GM18526 (cell line): ENCODE measurements around the gene RER1.

Experiments
- POLR2A ChIP-seq: IDR thresholded peaks from 3 replicates; pipeline ENCODE4 v1.6.1; 2011; ENCODE audit not compliant: insufficient read length; ENCODE audit errors: extremely low read depth

Gene RER1

DNA sequence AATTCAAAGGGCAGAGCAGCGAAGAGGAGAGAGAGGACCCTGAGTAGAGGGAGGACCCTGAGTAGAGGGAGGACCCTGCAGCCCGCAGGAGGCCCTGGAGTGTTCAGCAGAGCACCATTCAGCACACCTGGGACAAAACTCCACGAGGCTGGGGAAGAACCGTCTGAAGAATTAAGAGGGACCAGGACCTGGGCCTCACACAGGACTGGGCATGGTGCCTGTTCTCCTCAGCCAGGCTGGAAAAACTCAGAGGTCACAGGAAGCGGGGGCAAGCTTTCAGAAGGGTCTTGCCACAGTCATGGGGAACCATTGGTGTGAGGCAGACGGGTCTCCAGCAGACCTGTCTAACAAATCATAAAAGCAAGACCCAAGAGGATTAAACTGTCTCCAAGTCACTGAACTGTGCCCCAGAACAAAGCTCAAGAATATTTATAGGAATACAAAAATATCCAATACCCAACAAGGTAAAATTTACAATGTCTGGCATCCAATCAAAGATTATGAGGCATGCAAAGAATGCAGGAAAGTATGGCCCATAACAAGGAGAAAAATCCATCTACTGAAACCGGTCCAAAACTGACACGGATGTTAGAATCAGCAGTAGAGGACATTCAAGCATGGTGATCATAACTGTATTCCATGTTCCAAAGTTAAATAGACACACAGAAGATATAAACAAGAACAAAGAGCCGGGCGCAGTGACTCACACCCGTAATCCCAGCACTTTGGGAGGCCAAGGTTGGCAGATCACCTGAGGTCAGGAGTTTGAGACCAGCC, 30.9 kb upstream of the RER1 start:
- no peak for TF ChIP-seq POLR2A

DNA sequence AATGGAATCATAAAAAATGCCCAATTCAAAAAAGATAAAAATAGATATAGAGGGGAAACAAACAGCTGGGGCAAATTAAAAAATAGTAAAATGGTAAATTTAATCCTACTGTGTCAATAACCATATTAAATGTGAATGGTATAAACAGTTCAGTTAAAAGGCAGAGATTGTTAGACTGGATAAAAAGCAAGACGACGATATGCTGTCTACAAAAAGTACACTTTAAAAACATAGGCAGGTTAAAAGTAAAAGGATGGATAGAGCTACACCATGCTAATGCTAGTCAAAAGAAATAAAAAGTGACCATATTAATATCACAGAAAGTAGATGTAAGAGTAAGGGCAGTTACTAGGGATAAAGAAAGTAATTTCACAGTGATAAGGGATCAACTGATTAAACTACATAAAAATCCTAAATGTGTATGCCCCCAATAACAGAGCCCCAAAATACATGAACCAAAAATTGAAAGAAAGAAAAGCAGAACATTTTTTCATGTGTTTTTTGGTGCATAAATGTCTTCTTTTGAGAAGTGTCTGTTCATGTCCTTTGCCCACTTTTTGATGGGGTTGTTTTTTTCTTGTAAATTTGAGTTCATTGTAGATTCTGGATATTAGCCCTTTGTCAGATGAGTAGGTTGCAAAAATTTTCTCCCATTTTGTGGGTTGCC, 27.7 kb upstream of the RER1 start:
- no peak for TF ChIP-seq POLR2A

DNA sequence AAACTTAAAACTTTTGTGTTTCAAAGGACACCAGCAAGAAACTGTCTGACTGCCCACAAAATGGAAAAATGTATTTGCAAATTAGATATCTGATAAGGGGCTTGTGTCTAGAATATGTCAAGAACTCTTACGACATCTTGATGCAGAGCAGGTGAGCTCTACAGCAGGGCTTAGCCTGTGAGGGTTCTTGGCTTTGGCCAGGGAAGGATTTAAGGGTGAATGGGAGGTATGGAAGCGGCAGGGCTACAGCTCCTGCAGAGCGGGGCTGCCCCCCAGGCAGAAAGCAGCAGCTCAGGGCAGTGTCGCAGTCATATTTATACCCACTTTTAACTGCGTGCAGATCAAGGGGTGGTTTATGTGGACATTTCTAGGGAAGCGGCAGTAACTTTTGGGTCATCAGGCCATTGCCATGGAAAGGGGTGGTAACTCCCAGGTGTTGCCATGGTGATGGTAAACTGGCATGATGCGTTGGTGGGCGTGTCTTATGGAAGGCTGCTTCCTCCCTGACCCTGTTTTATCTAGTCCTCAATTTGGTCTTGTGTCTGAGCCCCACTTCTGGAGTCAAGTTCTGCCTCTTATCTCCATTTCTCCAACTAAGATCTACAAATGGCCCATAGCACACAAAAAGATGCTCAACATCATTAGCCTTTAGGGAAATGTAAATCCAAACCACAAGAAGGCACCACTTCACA, 23.4 kb upstream of the RER1 start:
- no peak for TF ChIP-seq POLR2A

DNA sequence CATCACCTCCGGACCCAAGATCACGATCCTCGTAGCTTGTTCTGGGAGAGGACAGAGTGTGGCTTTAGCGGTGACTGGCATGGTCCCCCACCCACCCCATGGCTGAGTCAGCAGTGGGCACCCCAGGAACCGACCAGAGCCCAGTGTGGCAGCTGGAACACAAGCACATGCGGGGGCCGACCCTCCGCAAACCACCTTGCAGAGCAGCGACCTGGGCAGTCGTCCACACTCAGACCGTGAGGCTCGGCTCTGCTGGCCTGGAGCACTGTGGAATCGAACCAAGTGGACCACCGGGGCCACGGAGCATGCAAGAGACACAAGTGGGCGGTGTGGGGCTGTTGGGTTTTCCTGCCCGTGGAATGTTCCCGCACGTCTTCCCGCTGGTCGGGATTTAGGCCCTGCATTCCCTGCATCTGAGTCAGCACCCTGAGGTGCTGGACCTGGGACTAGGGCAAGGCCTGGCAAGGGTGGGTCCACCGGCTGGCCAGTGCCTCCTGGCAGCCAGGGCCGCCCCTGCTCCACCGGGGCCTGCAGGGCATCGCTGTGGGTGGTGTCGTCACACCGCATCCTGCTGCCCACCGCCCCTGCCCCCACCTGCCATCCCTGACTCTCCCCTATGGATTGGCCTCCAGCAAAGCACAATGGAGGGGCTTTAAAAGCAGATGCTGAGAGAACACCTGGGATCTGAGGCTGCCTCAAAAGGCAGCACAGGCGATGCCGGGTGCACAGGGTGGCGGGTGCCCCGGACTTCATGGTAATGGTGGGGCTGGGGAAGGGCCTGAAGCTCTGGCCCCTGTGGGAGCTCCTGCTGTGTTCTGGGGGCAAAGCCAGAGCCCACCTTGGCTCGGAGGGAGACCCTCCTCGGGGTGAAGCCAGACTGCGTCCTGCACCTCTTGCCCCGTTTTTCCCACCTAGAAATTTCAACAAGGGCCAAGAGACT, 18.8 kb upstream of the RER1 start:
- no peak for TF ChIP-seq POLR2A

DNA sequence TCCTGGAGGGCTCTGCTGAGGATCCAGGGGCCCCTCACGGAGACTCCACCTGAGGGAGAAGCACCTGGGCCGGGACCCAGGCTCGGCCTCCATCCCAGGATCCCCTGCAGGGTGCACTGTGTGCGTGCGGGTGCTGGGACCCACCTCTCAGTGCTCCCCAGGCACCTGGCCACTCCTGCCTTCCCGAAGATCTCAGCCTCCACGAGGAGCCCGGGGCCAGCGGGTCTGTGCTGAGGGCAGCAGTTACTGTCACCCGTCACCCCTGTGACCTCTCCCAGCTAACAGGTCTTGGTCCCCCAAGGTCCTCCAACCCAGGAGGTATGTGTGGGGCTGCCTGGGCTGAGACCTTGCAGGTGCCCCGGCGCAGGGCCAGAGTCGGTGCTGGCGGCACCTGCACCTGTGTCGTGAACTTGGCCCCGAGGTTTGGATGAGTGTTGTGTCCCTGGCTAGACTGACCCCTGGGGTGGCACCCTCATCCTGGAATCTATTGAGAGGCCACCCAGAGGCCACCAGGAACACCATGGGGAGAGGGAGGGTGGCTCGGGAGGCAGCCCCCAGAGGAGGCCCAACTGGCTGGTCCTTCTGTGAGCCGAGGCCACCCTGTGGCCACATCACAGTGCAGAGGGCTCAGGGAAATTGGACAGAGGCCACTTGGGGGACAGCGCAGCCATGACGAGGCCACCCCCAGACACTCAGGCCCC, 17.9 kb upstream of the RER1 start:
- no peak for TF ChIP-seq POLR2A

DNA sequence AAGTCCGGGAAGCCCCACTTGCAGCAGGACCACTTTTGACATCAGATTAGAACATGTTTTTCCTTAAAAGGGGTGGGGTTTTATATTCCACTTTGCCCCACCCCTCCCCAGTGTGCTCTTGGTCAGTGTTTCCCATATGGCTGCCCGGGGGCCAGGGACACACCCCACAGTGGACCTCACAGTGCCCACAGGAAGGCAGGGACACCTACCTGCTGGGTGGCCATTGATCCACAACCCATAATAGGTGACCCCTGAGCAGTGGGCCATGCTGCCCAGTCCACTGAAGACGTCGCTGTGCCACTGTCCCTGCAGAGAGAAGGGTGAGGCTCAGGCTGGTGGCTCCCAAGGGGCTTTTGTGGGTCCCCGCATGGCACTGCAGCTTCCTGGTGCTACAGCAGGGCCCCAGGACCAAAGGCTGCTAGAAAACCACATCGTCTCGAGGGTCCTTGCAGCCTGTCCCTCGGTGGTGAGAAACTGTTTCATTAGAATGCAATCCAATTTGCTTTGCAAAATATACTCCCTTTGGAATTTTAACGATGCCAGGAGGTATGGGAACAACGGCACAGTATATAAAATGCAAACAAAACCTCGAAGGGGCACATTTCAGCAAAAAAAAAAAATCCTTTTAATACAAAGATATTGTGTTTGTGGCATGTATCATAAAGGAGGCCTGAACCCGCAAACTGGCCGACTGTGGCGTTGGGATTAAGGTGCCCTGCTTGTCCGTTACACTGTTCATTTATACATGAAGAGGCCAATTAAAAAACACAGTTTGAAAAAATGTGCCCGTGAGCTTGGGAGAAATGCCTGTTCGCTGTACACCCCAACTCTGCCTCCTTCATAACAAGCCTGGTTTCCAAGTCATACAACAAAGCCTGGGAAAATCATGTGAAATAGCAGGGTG, 17.1 kb upstream of the RER1 start:
- no peak for TF ChIP-seq POLR2A

DNA sequence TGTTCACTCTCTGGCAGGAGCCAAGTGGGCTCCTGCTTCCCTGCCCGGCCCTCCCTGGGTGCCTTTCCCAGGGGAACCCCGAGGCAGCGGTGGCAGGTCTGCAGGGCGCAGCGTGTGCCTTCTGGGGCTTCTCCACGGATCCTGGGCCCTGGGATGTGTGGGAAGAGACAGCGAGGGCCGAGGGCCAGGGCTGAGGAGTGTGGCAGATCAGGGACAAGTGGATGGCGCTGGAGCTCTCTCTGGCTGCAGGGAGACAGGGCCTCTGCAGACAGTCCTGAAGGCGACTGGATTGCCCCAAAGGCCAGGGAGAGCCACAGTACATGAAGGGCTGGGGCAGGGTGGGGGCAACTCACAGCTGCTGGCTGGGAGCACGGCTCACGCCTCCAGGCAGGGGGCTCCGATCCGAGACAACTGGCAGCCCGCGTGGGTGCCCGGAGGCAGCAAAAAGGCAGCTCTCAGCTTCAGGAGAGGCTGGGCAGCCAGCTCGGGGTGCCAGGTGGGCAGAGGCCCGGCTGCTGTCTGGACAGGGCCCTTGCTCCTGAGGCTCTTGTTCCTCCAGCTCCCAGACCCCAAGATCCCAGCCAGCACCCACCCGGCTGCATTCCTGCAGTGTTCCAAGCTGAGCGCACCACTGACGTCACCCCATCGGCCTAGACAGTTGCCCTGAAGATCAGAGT, 16.3 kb upstream of the RER1 start:
- no peak for TF ChIP-seq POLR2A

DNA sequence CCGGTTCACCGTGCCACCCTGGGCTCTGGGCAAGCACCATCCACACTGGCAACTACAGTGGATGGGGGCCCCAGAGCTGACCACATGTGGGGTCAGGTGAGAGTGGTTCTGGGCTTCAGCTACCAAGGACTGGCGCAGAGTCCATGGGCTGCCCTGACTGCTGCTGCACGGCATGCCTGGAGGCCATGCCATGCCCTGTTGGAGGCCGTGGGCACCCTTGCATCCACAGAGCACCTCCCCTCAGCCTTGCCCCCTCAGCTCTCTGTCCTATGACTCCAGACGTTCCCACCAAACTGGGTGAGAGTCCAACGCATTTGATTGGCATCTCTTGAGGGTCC, 15.7 kb upstream of the RER1 start:
- no peak for TF ChIP-seq POLR2A

DNA sequence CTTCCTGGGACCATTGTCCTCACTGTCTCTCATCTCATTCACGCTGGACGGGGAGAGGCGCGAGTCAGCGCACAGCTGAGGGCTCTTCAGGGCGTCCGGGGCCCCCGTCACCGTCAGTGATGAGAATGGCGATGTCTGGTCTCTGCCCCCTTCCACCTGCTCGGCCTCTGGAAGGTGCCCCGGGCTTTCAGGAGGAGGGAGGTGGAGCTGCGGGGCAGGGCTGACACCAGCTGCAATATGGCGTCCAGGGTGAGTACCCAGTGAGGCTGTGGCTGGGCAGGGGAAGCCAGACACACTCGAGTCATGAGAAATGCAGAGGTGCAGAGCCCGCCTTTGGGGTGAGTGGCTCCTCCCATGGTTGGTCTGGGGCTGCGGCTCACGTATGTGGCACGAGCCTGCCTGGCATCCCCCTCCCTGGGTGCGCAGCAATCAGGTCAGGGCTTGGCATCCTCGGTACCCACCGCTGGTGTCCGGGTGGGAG, 15.3 kb upstream of the RER1 start:
- TF ChIP-seq POLR2A = no peak

DNA sequence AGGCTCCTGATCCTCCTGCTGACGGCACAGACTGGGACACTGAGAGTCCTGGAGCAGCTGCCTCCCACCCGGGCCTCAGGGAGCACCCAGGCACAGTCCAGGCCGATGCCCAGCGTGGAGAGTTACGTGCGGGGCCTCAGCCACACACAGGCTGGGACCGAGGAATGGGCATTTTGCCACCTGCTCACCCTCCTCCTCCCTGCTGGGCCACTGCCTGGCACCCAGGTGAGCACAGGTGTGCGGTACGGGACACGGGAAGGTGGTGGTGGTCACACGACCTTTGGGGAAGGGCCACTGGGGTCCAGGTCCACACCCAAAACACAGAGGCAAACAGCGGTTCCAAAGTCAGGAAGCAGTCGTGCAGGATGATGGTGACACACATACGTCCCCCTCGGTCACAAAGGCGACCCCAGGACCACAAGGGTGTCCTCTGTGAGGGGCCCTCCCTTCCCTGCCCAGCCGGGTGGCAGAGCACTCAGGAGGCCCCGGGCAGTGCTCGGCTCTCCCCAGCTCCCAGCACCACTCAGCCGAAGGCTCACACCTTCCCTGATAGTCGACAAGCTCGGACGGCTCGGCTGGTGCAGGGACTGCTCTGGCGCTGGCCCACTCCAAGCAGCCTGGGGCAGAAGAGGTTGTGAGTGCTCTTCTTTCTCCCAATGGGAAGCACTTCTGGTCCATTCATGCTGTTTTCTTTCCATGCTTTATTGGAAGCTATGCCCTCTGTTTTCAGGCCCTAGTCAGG, 14.5 kb upstream of the RER1 start:
- no peak for TF ChIP-seq POLR2A

DNA sequence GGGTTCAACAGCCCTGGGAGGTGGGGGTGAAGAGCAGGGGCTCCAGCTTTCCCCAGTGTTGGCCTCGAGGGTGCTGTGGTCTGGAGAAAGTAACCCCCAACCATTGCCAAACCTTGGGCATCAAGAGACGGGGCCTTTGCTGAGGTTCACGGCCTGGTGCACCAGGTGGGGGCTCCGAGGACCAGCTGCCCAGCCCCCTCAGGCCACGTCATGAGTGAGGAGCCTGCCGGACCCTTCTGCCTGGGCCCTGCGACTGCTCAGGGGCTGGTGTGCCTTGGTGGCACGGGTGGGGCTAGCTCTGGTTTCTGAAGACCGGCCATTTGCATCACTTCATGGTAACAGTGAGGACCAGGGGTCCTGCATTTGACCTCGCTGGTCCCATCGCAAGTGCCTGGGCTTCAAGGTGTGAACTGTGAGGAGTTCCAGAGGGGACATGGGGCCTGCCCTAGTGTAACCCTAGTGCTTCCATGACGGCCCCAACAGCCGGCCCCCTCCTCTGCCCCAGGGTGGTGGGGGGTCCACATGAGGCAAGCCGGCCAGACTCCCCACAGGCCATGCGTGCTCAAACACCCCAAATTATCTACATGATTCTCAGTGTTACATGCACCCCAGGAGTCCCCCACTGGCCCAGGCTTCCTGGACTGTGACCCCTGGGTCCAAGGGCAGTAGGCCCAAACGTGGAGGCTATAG, 13.7 kb upstream of the RER1 start:
- TF ChIP-seq POLR2A = no peak

DNA sequence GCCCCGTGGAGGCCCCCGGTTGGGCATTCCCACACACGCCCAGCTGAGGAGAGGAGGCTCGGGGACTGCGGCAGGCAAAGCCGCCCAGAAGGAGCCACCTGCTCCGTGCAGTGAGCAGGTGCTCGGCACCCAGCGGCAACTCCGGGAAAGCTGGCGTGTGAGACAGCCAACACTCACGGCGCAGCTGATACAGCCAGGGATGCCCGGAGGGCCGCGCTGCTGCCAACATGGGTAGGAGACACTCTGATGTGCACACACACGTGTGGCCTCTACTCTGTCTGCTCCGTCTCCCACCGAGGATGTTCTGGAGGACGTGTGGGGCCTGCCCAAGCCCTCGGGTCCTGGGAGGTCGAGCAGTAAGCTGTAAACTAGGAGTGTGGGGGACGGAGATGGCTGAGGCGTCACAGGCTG, 13.2 kb upstream of the RER1 start:
- no peak for TF ChIP-seq POLR2A
